ENCODE results near the gene GPD2.

GPD2 gene

GRCh38 chr2:156532989-156533388 is 96.8 kb downstream of the GPD2 start:
- DNase-seq (ENCODE audit: low spot score) = no peak

DNA sequence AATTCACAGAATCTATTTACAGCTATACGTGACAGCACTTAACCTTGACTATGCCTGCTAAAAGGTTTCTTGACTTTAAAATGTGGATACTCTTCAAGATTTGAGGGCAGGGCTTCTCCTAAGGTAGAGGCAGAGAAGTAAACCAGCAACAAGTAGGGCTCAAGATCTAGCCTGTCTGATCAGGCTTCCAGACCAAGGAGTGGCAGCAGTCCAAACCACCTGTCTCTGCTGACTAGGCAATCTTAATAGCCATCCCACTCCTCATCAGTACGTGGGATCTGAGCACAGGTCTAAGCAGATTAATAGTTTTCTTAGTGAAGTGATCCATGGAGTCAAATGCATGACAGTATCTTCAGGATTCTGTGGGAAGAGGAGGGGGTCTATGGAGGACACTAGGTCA is 100.4 kb downstream of the GPD2 start:
- no peak for DNase-seq (ENCODE audit: low spot score)

- DNase-seq (ENCODE audit: low spot score) = peak; percentile 67
Measured at GRCh38 chr2:156537141-156537540, 101.0 kb downstream of the GPD2 start.

DNA sequence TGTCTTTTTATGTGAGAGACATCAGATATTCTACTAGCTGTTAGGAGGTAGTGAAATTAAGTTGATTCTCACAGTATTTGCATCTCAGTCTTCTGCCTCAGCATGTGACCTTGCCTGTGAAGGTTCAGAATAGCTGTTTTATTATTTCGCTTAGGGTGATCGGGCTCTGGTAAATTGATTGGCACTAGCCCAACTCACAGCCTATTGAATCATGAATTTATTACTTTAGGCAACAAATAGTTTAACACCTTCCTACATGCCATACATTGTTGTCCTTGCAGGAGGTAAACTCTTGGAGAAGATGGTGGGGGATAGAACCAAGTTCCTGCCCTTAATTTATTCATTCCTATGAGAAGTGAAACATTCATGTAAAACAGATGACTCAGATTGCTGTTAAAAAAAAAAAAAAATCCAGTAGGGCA is 101.9 kb downstream of the GPD2 start:
- DNase-seq (ENCODE audit: low spot score) = no peak

DNA sequence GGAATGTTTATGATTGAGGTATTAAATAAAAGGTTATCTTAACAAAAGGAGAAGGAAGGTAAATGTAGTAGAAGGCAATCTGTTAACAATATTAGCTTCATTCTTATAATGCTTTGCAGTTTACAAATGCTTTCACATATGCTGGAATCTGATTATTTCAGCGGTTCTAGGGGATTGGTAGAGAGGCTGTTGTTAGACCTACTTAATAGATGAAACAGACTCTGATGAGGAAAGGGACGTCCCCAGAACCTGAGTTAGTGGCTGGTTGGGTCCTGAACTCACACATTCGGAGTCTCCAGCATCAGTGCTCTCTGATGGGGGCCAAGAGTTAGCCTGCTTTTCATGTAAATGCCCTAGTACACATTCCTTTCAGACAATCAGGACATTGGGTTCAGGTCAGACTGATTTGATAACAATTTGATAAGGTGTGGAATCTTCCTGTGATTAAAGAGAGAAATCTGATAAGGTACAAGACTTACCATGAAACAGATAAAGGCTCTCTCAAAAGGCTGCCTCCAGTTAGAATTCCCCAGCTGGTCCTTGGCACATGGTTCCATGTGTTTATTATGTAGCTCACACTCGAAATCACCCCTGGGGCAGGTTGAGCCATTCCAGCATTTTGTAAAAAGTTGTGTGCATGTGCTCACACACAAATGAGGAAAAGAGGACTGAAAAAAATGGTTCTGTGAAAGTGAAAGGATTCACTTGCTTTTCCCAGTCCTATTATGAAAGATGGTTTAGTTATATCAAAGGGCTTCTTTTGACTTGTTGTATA is 103.1 kb downstream of the GPD2 start:
- no peak for DNase-seq (ENCODE audit: low spot score)

DNA sequence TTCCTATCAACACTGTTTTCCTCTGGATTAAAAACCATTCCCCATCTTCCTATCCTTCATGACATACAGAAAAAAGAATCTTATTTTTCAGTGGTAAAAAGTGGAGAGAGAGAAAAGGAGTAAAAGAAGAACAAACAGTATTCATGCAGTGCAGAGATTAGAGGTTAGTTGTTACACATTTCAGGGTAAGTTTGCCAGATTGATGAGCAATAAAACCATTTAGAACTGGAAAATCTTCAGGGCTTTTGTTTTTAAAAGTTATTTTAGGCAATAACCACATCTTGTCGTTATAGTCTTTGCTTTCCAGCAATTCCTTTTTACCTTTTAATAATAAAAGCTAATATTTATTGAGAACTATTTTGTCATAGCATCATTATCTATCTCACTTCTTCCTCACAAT is 104.5 kb downstream of the GPD2 start:
- DNase-seq (ENCODE audit: low spot score) = peak; percentile 30

- no peak for DNase-seq (ENCODE audit: low spot score)
Measured at GRCh38 chr2:156541229-156541628, 105.0 kb downstream of the GPD2 start.

DNA sequence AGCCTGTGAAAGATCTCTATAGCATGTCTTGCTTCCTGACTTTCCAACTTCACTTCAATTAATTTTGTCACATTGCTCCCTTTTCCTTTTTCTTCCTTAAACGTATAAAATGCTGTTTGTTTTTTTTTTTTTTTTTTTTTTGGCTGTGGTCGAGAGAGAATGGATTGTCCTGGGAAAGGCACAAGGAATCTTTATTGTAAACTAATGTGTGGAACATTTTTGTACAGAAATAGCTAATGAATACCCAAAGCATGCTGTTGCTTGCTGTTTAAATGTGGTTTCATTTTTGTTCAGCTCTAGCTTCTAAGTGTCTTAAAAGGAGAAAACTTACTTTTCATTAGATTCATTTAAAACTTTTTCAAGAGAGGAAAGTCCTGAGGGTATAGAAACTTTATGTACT is 105.5 kb downstream of the GPD2 start:
- DNase-seq (ENCODE audit: low spot score) = no peak

- DNase-seq (ENCODE audit: low spot score) = no peak
Measured at GRCh38 chr2:156548413-156548812, 112.2 kb downstream of the GPD2 start.

GRCh38 chr2:156553714-156554442 is 117.7 kb downstream of the GPD2 start:
- no peak for DNase-seq (ENCODE audit: low spot score)

DNA sequence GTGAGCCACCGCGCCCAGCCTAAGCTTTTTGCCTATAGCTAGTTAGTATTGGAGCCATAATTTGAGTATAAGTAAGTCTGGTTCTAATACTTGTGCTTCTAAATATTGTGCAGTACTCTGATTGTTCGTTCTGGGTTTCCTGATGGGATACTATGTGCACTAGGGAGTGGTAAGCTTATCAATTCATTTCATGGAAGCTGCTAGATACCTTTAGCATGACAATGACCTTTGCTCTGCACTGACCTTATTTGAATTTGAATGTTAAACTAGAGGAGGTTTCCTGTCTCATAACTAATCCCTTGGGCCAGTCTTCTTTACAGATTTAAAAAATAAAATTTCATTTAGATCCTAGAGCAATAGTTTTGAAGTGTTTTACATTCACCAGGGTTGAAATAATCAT is 125.1 kb downstream of the GPD2 start:
- DNase-seq (ENCODE audit: low spot score) = no peak

DNA sequence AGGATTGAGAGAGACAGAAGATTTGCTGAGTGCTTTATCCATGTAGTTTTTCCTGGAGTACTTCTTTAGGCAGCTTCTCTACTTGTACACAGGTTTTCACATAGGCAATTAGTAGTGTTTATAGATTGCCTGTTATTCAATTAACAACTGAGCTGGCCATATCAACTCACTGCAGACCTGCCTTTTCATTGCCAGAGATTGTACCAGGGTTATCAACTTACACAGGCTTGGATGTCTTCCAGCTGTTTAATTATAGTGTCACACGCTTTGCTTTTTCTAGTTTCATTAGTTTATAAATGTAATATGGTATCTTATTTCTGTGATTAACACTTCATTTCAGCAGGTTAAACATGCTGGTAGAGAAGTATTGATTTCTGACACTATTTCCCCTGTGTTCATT is 125.9 kb downstream of the GPD2 start:
- DNase-seq (ENCODE audit: low spot score) = no peak

DNA sequence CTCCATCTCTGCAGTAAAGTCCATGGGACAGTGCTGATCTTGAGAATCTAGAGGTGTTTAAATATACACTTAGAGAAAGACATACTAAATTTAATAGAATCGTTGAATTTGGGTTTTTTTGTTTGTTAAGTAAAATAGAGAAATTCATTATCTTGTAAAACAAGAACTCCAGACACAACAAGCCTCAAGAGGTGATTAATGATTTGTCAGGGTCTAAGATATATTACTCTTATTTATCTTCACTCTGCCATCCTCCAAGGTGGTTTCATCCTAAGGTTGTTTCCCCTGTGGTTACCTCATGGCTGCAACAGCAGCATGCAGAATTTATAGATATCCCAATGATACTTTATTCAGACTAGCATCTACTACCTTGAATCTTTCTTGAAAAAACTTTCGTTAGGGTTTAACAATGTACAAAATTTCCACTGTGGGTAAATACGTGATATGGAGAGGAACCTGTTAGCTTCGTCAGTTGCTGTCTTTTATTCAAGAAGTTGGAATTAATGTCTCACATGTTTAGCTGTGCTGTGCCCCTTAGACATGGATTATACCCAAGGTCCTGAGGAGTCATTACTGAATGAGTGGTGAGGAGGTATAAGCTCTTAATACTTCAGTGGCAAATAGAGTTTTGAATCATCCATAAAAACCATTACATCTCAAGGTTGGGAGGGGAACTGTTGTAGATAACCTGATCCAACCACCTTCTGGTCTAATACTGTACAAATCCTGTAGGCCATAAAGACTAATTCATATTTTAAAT is 128.0 kb downstream of the GPD2 start:
- no peak for DNase-seq (ENCODE audit: low spot score)

DNA sequence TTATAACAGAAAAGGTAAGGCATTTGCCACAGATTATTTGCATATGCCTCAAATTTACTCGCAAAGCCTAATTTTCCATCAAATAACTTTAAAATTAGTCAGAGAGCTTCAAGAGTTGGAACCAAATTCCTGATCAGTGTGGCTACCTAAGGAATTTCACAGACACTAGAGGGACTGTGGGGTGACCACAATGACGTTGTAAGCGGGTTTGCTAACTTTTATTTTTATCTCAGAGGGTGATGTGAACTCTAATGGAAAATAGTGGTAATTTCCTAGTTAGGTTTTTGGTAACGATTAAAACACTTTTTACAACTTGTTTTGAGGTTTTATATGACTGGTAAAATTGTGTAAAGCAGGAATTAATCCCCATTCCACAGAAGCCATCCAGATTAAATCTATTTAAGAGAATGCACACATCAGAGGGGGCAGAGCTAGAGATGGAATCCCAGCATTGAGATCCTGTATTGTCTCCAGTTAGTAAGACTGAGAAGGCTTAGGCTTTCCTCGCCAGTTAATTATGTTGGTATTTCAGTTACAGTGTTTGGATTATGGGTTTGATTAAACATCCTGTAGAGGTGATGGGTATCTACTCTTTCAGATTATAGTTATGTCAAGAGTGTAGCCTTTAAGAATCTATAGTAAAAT is 129.0 kb downstream of the GPD2 start:
- peak; percentile 86 for DNase-seq (ENCODE audit: low spot score)

DNA sequence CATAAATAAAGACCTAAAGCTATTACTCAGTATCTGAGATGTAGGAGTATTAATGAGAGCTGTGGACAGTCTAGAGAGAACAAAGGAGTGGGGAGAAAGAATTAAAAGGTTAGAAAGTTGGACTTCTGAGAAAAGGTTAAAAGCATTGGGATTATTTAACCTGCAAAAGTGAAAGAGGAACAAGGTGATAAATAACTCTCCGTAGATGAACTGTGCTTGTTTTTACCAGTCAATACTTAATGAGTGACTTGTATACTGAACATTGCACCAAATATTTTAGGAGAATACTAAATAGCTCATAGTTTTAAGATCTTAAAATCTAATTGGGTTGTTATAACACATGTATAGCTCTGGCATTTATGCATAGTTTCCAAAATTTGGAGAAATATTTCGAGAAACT is 137.5 kb downstream of the GPD2 start:
- no peak for DNase-seq (ENCODE audit: low spot score)

DNA sequence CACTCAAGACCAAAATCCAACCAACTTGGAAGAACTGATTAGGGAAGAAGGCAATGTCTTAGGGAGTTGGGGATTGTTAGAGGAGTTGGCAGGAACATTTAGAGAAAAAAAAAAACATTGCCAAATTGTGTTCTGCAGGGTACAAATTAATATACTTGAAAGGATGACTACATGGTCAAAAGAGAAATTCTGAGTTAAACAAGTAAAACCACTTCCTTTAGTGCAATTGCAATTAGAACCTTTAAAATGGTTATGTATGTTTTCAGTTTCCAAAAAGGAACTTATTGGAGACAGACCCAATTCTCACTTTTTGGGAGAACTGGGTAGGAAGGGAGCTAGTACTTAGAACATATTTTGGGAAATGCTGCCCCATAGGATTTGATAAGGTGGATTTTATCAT is 137.9 kb downstream of the GPD2 start:
- no peak for DNase-seq (ENCODE audit: low spot score)

GRCh38 chr2:156576005-156576404 is 139.8 kb downstream of the GPD2 start:
- no peak for DNase-seq (ENCODE audit: low spot score)

DNA sequence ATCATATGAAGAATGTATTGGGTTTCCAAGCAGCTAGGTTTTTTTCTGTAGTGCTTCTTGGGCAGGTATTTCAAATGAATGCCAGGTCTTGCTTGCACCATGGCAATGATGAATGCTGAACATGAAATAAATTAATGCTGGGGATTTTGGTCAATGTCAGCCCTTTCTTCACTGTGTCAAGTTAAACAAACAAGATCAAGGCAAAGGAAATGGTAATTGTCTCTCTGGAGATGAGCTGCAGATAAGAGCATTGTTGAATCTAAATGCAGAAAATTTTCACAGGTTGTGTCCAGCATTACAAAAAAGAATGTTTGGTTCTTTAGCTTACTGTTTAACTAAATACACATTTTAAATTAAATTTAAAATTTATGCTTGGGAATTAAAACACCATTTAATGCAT is 144.3 kb downstream of the GPD2 start:
- no peak for DNase-seq (ENCODE audit: low spot score)

GRCh38 chr2:156581280-156581679 is 145.1 kb downstream of the GPD2 start:
- DNase-seq (ENCODE audit: low spot score) = no peak

GRCh38 chr2:156585457-156585856 is 149.3 kb downstream of the GPD2 start:
- no peak for DNase-seq (ENCODE audit: low spot score)

GRCh38 chr2:156586621-156587020 is 150.4 kb downstream of the GPD2 start:
- DNase-seq (ENCODE audit: low spot score) = no peak

GRCh38 chr2:156589381-156590079 is 153.4 kb downstream of the GPD2 start:
- peak; percentile 65 for DNase-seq (ENCODE audit: low spot score)

Measured in AG08395 (cell line).